ENCODE measurements around the gene DNPH1.

DNA sequence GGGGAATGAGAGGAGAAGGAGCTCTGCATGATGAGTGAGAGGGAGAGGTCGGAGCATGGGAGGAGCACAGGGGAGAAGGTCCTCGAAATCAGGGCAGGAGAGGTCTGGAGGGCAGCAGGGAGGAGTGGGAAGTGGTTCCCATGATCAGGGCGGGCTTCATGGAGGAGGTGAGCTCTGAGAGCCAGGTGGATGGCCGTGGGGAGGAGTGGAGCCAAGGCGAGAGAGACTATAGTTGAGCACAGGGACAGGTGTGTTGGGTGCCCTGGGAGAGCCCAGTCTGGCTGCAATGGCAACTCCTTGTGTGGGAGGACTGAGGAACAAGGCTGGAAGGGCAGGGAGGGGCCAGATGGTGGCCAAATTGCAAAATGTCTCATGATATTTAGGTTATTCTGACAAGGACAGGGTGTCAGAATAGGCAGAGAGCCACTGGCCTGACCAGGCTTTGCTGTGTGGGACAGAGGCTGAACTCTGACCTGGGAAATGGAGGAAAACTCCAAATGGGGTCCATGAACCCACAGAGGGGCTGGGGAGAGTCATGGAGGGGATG, 35.4 kb upstream of the DNPH1 start:
- TF ChIP-seq, protein P1, sequence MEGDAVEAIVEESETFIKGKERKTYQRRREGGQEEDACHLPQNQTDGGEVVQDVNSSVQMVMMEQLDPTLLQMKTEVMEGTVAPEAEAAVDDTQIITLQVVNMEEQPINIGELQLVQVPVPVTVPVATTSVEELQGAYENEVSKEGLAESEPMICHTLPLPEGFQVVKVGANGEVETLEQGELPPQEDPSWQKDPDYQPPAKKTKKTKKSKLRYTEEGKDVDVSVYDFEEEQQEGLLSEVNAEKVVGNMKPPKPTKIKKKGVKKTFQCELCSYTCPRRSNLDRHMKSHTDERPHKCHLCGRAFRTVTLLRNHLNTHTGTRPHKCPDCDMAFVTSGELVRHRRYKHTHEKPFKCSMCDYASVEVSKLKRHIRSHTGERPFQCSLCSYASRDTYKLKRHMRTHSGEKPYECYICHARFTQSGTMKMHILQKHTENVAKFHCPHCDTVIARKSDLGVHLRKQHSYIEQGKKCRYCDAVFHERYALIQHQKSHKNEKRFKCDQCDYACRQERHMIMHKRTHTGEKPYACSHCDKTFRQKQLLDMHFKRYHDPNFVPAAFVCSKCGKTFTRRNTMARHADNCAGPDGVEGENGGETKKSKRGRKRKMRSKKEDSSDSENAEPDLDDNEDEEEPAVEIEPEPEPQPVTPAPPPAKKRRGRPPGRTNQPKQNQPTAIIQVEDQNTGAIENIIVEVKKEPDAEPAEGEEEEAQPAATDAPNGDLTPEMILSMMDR (IDR thresholded peaks at IDR 0.05): no peak
- TF ChIP-seq POLR2A (IDR thresholded peaks at IDR 0.05): no peak
